A673 (cell line): Measurements from ENCODE around the gene GGNBP2.

Source experiments
- CTCF ChIP-seq: fragments of 300-800, 200-600 bp; sonication (generic); conservative IDR thresholded peaks from 2 replicates; pipeline ENCODE4 v1.5.1; 2017; ENCODE audit warnings: low read depth, mild to moderate bottlenecking, antibody characterized with exemption, low read length, moderate library complexity, mixed read lengths
- EZH2 ChIP-seq: fragments of 200-600 bp; sonication (generic); IDR thresholded peaks from 2 replicates; pipeline ENCODE4 v1.6.1; 2017; ENCODE audit warnings: borderline replicate concordance, low read depth, mild to moderate bottlenecking, mixed read lengths, antibody characterized with exemption, low read length; ENCODE audit not compliant: poor library complexity, severe bottlenecking

GRCh38 chr17:36583787-36584186 is 39.1 kb downstream of the GGNBP2 start:
- TF ChIP-seq CTCF (no peak), EZH2 (no peak)
